Omental fat pad (tissue), 4 donors: ENCODE data around the gene RNF4. TPM values are rescaled to one million over a fixed set of nuclear protein-coding genes. Genes with fewer than 3 reads are reported as not detected.
A peak's percentile ranks its signal among the peaks of the same experiment; 100 is the strongest.

ENCODE experiments used
- ATAC-seq: fragments of 150-250 bp; one replicate; pipeline ENCODE4 v1.9.1; 2016; ENCODE audit warnings: mild to moderate bottlenecking, moderate library complexity; ENCODE audit not compliant: low FRiP score
- DNase-seq: peaks from one replicate; pipeline ENCODE4 v3.0.0-alpha.2; 2019; ENCODE audit warnings: low spot score
- CTCF ChIP-seq, 3 donors: fragments of 450-650 bp; IDR thresholded peaks; one replicate each; pipeline ENCODE4 v1.5.1; 2016 to 2017; ENCODE audit warnings: antibody characterized with exemption in 3 of 3, mild to moderate bottlenecking in 3 of 3, moderate library complexity in 2 of 3
- total RNA-seq, 4 donors: library from RNA; depleted of rRNA; stranded (reverse); fragments of >200 nt; gene quantifications; one replicate each; pipeline ENCODE4 v1.1.0, GENCODE V29; 2016

RNF4 gene
- total RNA-seq, 4 donors from 2014 or later, result 38.5 to 90.1 (median 44.5) TPM

- no peak for TF ChIP-seq CTCF (IDR thresholded peaks at IDR 0.05)
- DNase-seq, result no peak
- peak; percentile 51 for ATAC-seq
Measured at GRCh38 chr4:2489841-2490552, 21.1 kb downstream of the RNF4 start.

GRCh38 chr4:2492970-2493369, 24.1 kb downstream of the RNF4 start:
- TF ChIP-seq CTCF (IDR thresholded peaks at IDR 0.05), result no peak
- ATAC-seq, result no peak
- no peak for DNase-seq

- DNase-seq (no peak), ATAC-seq (no peak)
- TF ChIP-seq CTCF (IDR thresholded peaks at IDR 0.05), result no peak
Measured at GRCh38 chr4:2494992-2495391, 26.1 kb downstream of the RNF4 start.

- TF ChIP-seq CTCF (IDR thresholded peaks at IDR 0.05), result no peak
- DNase-seq, result no peak
- no peak for ATAC-seq
Measured at GRCh38 chr4:2497324-2497723, 28.4 kb downstream of the RNF4 start.

- no peak for TF ChIP-seq CTCF (IDR thresholded peaks at IDR 0.05)
- ATAC-seq (peak; percentile 30), DNase-seq (no peak)
Measured at GRCh38 chr4:2497931-2498330, 29.0 kb downstream of the RNF4 start.

GRCh38 chr4:2500547-2500946, 31.6 kb downstream of the RNF4 start:
- no peak for DNase-seq
- no peak for TF ChIP-seq CTCF (IDR thresholded peaks at IDR 0.05)
- no peak for ATAC-seq

- no peak for DNase-seq
- no peak for ATAC-seq
- no peak for TF ChIP-seq CTCF (IDR thresholded peaks at IDR 0.05)
Measured at GRCh38 chr4:2501034-2501594, 32.2 kb downstream of the RNF4 start.
